CD4-positive, alpha-beta T cell (primary cell): ENCODE data around the gene CAPN7. TPM values are rescaled to one million over a fixed set of nuclear protein-coding genes. Genes with fewer than 3 reads are reported as not detected.

Source experiments
- ATAC-seq: fragments of 200-7000 bp; cut with Tn5 transposase; one replicate; pipeline ENCODE4 v1.10.0; 2022; ENCODE audit warnings: mild to moderate bottlenecking; ENCODE audit not compliant: poor library complexity
- CTCF ChIA-PET: fragments of 350-600 bp; sonication (Branson Sonifier 250); formaldehyde crosslinking; loops from one replicate; lab custom pipeline; 2021; ENCODE audit warnings: antibody characterized with exemption, inconsistent platforms; lab: Charles Lee
- POLR2A ChIA-PET: fragments of 350-600 bp; sonication (Branson Sonifier 250); formaldehyde crosslinking; loops from one replicate; lab custom pipeline; 2021; ENCODE audit warnings: antibody characterized with exemption, inconsistent platforms; lab: Charles Lee
- DNase-seq, 14 experiments: peaks; one replicate each; pipeline ENCODE4 v3.0.0-alpha.2; 2013 to 2020; ENCODE audit warnings: mixed read lengths in 2 of 14
- H3K27ac ChIP-seq, 2 donors: one replicate each; pipeline versions ENCODE4 v1.5.1 to v1.7.0; 2013; ENCODE audit warnings: low read length in 2 of 2, low read depth in 1 of 2, mild to moderate bottlenecking in 1 of 2
- H3K27me3 ChIP-seq, 2 experiments: 1 replicate in 1 of 2; 2 replicates in 1 of 2; pipeline versions ENCODE4 v1.6.1 to v1.7.0; 2013; ENCODE audit warnings: low read length in 2 of 2, control low read depth in 1 of 2, mild to moderate bottlenecking in 1 of 2, moderate library complexity in 1 of 2; ENCODE audit not compliant: insufficient read depth in 2 of 2, control insufficient read depth in 1 of 2
- H3K36me3 ChIP-seq: one replicate; pipeline ENCODE4 v1.6.1; 2013; ENCODE audit warnings: low read length, control low read depth; ENCODE audit not compliant: insufficient read depth
- H3K4me1 ChIP-seq: one replicate; pipeline ENCODE4 v1.6.1; 2013; ENCODE audit warnings: low read length, control low read depth; ENCODE audit not compliant: insufficient read depth
- H3K4me3 ChIP-seq: one replicate; pipeline ENCODE4 v1.5.1; 2013; ENCODE audit warnings: mild to moderate bottlenecking, low read length, moderate library complexity
- H3K9me3 ChIP-seq, 2 experiments: 1 replicate in 1 of 2; 2 replicates in 1 of 2; pipeline versions ENCODE4 v1.6.1 to v1.7.0; 2013; ENCODE audit warnings: low read length in 2 of 2, mild to moderate bottlenecking in 2 of 2, control low read depth in 1 of 2, moderate library complexity in 1 of 2; ENCODE audit not compliant: control insufficient read depth in 1 of 2, insufficient read depth in 1 of 2
- H3K27ac Mint-ChIP-seq: one replicate; pipeline ENCODE4 v1.8.0; 2020; ENCODE audit warnings: mixed read lengths
- H3K27me3 Mint-ChIP-seq: one replicate; pipeline ENCODE4 v1.8.0; 2021; ENCODE audit warnings: mixed read lengths
- H3K36me3 Mint-ChIP-seq: one replicate; pipeline ENCODE4 v1.8.0; 2021; ENCODE audit warnings: low read depth, mixed read lengths
- H3K4me1 Mint-ChIP-seq: one replicate; pipeline ENCODE4 v1.8.0; 2021; ENCODE audit warnings: low read depth, mixed read lengths
- H3K4me3 Mint-ChIP-seq: one replicate; pipeline ENCODE4 v1.8.0; 2020; ENCODE audit warnings: mild to moderate bottlenecking, mixed read lengths
- H3K9me3 Mint-ChIP-seq: one replicate; pipeline ENCODE4 v1.8.0; 2020; ENCODE audit warnings: mixed read lengths
- intact Hi-C, 2 experiments: fragments of 100-400 bp; cut with DNase I in 1 of 2; cut with micrococcal nuclease in 1 of 2; formaldehyde crosslinking; loops; one replicate each; pipeline versions ENCODE4 v1.15.1 to v1.9.0; 2023 to 2025; cut with DNase I, micrococcal nuclease
- total RNA-seq, 174 experiments: library from RNA in 2 of 174; stranded (reverse) in 2 of 174; gene quantifications; one replicate each; pipeline ENCODE4 v1.2.3 and lab custom pipeline; 2021 to 2026
- TF ChIP-seq, protein P1 (sequence below): fragments of 200-600 bp; IDR thresholded peaks from one replicate; pipeline ENCODE4 v1.8.0; 2022; ENCODE audit warnings: antibody characterized with exemption, mild to moderate bottlenecking

Gene CAPN7
- total RNA-seq, 2 experiments from 2014 or later, result 64.7 to 69.4 TPM

DNA sequence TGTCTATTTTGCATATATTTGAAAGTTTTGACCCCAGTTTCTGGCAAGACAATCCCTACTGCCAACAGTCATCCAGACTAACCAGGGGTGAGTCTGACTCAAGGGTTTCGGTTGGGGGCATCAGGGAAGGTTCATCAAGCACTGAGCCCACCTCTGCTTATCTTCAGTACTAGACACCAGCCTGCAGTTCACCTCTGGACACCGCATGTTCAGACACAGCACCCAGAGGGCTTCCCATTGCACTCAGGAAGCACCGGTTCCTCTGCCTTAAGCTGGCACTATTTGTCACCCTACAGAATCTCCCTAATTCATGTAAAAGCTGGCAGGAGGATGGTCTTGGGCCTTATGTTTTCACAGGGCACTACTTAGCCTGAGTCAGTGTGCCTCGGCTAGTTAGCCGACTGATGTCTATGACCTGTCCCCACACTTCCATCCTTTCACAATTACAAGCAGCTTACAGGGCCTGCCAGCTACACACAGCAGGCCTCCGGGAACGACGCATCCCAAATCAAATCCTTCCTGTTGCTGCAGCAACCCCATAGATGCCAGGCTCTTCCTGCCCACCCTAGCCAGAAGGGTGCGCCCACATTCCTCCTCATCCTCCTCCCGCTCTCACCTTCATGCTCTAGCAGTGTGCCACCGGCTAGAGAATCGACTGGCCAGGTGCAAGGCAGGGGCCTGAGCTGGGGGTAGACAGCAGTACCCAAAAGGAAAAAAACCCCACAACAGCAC is 73.8 kb downstream of the CAPN7 start:
- DNase-seq, result no peak
- CTCF ChIA-PET, result interaction anchor here (17.1 kb wide), 1 partner anchor 51 kb away, joined by 163 read pairs; the partner anchor contains the start of gene SH3BP5
- TF ChIP-seq, protein P1, sequence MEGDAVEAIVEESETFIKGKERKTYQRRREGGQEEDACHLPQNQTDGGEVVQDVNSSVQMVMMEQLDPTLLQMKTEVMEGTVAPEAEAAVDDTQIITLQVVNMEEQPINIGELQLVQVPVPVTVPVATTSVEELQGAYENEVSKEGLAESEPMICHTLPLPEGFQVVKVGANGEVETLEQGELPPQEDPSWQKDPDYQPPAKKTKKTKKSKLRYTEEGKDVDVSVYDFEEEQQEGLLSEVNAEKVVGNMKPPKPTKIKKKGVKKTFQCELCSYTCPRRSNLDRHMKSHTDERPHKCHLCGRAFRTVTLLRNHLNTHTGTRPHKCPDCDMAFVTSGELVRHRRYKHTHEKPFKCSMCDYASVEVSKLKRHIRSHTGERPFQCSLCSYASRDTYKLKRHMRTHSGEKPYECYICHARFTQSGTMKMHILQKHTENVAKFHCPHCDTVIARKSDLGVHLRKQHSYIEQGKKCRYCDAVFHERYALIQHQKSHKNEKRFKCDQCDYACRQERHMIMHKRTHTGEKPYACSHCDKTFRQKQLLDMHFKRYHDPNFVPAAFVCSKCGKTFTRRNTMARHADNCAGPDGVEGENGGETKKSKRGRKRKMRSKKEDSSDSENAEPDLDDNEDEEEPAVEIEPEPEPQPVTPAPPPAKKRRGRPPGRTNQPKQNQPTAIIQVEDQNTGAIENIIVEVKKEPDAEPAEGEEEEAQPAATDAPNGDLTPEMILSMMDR, result no peak
- POLR2A ChIA-PET, result interaction anchor here (2.7 kb wide), 1 partner anchor 12 kb away, joined by 13 read pairs; no protein-coding TSS in a partner anchor
- peaks cover 13% of the 10 kb centered on the region for H3K36me3 Mint-ChIP-seq
- no peaks in the 10 kb centered on the region for H3K9me3 ChIP-seq
- no peaks in the 10 kb centered on the region for H3K27me3 Mint-ChIP-seq
- H3K27ac Mint-ChIP-seq, result peak overlapping the region; percentile 3
- H3K27me3 ChIP-seq, result no peaks in the 10 kb centered on the region
- peaks cover 5% of the 10 kb centered on the region for H3K36me3 ChIP-seq
- H3K4me3 Mint-ChIP-seq, result no peak overlapping the region
- peaks cover 87% of the 10 kb centered on the region for H3K4me1 ChIP-seq
- ATAC-seq, result no peak
- no peaks in the 10 kb centered on the region for H3K9me3 Mint-ChIP-seq
- no peak overlapping the region for H3K4me3 ChIP-seq
- intact Hi-C loops, result no loop called here
- H3K4me1 Mint-ChIP-seq, result peaks cover 90% of the 10 kb centered on the region
- no peak overlapping the region for H3K27ac ChIP-seq

DNA sequence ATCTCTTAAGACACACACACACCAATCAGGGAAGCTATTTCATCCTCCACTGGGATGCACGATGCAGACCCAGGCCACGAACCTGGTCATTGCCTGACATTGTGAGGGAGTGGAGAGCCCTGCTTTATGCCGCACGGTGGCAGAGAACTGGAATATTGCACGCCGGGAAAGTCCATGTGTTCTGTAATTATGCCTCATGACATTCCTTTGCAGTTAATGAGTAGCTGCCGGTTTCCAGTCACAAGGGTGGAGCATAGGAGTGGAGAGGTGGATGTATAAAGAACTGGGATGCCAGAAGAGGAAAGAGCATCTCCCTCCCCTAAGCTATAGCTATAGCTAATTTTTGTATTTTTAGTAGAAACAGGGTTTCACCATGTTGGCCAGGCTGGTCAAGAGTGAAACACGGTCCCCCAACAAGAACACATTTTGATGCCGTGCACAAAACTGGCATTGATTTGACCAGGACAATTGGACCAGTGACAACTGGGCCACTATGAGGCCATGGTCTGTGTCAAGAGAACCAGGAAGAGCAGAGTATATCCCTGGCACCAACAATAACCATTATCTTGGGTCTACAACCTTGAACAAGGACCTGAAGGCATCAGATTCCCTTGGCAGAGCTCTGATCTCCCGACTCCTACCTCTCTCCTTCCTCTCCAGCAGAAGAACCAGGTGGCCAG is 74.9 kb downstream of the CAPN7 start:
- H3K4me3 ChIP-seq, result no peak overlapping the region
- no peak overlapping the region for H3K27ac Mint-ChIP-seq
- no peaks in the 10 kb centered on the region for H3K27me3 ChIP-seq
- H3K4me1 Mint-ChIP-seq, result peaks cover 91% of the 10 kb centered on the region
- peaks cover 18% of the 10 kb centered on the region for H3K36me3 Mint-ChIP-seq
- DNase-seq, result no peak
- no peak for ATAC-seq
- H3K4me1 ChIP-seq, result peaks cover 84% of the 10 kb centered on the region
- peaks cover 13% of the 10 kb centered on the region for H3K36me3 ChIP-seq
- no peaks in the 10 kb centered on the region for H3K9me3 ChIP-seq
- no peaks in the 10 kb centered on the region for H3K27me3 Mint-ChIP-seq
- CTCF ChIA-PET, result interaction anchor here (1.2 kb wide), 1 partner anchor 79 kb away, joined by 3 read pairs; no protein-coding TSS in a partner anchor
- H3K9me3 Mint-ChIP-seq, result no peaks in the 10 kb centered on the region
- TF ChIP-seq, protein P1, result no peak
- H3K4me3 Mint-ChIP-seq, result no peak overlapping the region
- intact Hi-C loops, result no loop called here
- no peak overlapping the region for H3K27ac ChIP-seq
- POLR2A ChIA-PET, result interaction anchor here (1.1 to 2.7 kb wide), 3 partner anchors 9 to 13 kb away, joined by 4 to 13 read pairs (median 7); no protein-coding TSS in a partner anchor

DNA sequence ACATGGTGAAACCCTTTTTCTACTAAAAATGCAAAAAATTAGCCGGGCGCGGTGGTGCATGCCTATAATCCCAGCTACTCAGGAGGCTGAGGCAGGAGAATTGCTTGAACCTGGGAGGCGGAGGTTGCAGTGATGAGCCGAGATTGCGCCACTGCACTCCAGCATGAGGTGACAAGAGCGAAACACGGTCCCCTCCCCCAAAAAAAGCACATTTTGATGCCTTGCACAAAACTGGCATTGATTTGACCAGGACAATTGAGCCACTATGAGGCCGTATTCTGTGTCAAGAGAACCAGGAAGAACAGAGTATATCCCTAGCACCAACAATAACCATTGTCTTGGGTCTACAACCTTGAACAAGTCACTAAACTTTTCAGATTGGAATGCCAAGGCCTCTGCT is 75.8 kb downstream of the CAPN7 start:
- no peak overlapping the region for H3K27ac ChIP-seq
- no peaks in the 10 kb centered on the region for H3K27me3 ChIP-seq
- Mint-ChIP-seq H3K9me3 (no peaks in the 10 kb centered on the region), H3K27ac (no peak overlapping the region), H3K4me1 (peaks cover 92% of the 10 kb centered on the region), H3K4me3 (no peak overlapping the region), H3K27me3 (no peaks in the 10 kb centered on the region), H3K36me3 (peaks cover 20% of the 10 kb centered on the region)
- ChIA-PET CTCF (no interaction called here), POLR2A (interaction anchor here (1.8 kb wide), 1 partner anchor 10 kb away, joined by 7 read pairs; no protein-coding TSS in a partner anchor)
- DNase-seq (no peak), ATAC-seq (no peak)
- H3K9me3 ChIP-seq, result no peaks in the 10 kb centered on the region
- peaks cover 21% of the 10 kb centered on the region for H3K36me3 ChIP-seq
- TF ChIP-seq, protein P1, result no peak
- peaks cover 86% of the 10 kb centered on the region for H3K4me1 ChIP-seq
- intact Hi-C loops, result no loop called here
- H3K4me3 ChIP-seq, result no peak overlapping the region
